BLaER1 (cell line): ENCODE results near the gene TBC1D22A.

Experiments used
- H3K27ac ChIP-seq: shearing (Covaris generic); formaldehyde crosslinking; 2 replicates; pipeline ENCODE4 v1.8.1; 2022
- H3K27me3 ChIP-seq: shearing (Covaris generic); formaldehyde crosslinking; 2 replicates; pipeline ENCODE4 v1.8.1; 2022
- H3K36me3 ChIP-seq: shearing (Covaris generic); formaldehyde crosslinking; 2 replicates; pipeline ENCODE4 v1.8.1; 2022
- H3K4me1 ChIP-seq: shearing (Covaris generic); formaldehyde crosslinking; 2 replicates; pipeline ENCODE4 v1.8.1; 2022
- H3K4me2 ChIP-seq: shearing (Covaris generic); formaldehyde crosslinking; 2 replicates; pipeline ENCODE4 v1.8.1; 2022
- H3K4me3 ChIP-seq: shearing (Covaris generic); formaldehyde crosslinking; 2 replicates; pipeline ENCODE4 v1.8.1; 2022
- H3K9ac ChIP-seq: shearing (Covaris generic); formaldehyde crosslinking; 2 replicates; pipeline ENCODE4 v1.8.1; 2022
- H3K9me3 ChIP-seq: shearing (Covaris generic); formaldehyde crosslinking; 2 replicates; pipeline ENCODE4 v1.8.1; 2022
- H4K20me1 ChIP-seq: shearing (Covaris generic); formaldehyde crosslinking; 2 replicates; pipeline ENCODE4 v1.8.1; 2022
- Cebpa-rat ChIP-seq: shearing (Covaris generic); IDR thresholded peaks from 2 replicates; pipeline ENCODE4 v1.8.1; 2022

The TBC1D22A gene

DNA sequence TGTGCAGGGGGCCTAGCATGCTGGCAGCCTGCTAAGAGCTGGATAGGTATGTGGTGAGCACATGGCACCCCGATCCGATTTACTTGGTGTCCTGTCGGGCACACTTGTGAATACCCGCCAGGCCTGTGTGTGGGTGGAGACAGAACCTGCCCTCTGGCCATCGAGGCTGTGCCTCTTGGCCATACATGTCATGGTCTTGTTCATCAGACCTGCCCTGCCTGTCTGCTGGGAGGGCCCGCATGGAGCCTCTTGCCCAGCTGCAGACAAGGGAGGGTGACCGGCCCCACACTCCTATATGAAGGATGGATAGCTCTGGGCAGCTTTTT lies 310.2 kb downstream of the TBC1D22A start:
- Histone ChIP-seq H3K4me3 (no peak overlapping the region), H3K27me3 (no peaks in the 10 kb centered on the region), H3K9ac (no peak overlapping the region), H3K9me3 (peaks cover 43% of the 10 kb centered on the region), H3K36me3 (peaks cover 47% of the 10 kb centered on the region), H4K20me1 (peaks cover 30% of the 10 kb centered on the region), H3K27ac (no peak overlapping the region), H3K4me2 (no peak overlapping the region), H3K4me1 (peaks cover 9% of the 10 kb centered on the region)
- no peak for TF ChIP-seq Cebpa-rat

DNA sequence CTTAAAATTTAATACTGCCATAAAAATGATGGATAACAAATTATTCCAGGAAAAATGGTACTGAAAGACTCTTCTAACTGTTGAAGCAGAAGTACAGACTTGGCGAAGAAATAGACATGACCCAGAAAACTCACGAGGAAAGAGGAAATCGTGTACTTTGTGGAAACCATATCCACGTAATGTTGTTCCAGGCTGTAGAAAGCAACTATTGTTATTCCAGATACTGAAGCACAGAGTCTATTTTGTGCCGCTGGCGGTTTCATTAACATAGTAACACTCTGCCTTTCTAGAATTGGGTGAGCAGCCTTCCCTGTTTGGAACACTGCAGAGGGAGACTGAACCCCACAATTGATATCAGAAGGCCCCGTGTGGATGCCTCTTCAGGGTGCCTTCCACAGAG lies 310.6 kb downstream of the TBC1D22A start:
- H3K9ac ChIP-seq: no peak overlapping the region
- no peak overlapping the region for H3K4me2 ChIP-seq
- H3K27me3 ChIP-seq: no peaks in the 10 kb centered on the region
- peaks cover 48% of the 10 kb centered on the region for H3K9me3 ChIP-seq
- TF ChIP-seq Cebpa-rat: no peak
- H3K4me3 ChIP-seq: no peak overlapping the region
- H3K27ac ChIP-seq: no peak overlapping the region
- peaks cover 51% of the 10 kb centered on the region for H3K36me3 ChIP-seq
- H3K4me1 ChIP-seq: peaks cover 4% of the 10 kb centered on the region
- H4K20me1 ChIP-seq: peaks cover 25% of the 10 kb centered on the region

GRCh38 chr22:47074105-47074504 lies 311.7 kb downstream of the TBC1D22A start:
- no peaks in the 10 kb centered on the region for H3K27me3 ChIP-seq
- H3K9ac ChIP-seq: no peak overlapping the region
- no peak overlapping the region for H3K27ac ChIP-seq
- peaks cover 58% of the 10 kb centered on the region for H3K9me3 ChIP-seq
- no peak overlapping the region for H3K4me2 ChIP-seq
- peaks cover 24% of the 10 kb centered on the region for H4K20me1 ChIP-seq
- no peak for TF ChIP-seq Cebpa-rat
- peaks cover 61% of the 10 kb centered on the region for H3K36me3 ChIP-seq
- H3K4me3 ChIP-seq: no peak overlapping the region
- no peaks in the 10 kb centered on the region for H3K4me1 ChIP-seq

GRCh38 chr22:47075568-47075967 lies 313.1 kb downstream of the TBC1D22A start:
- Histone ChIP-seq H3K4me1 (no peaks in the 10 kb centered on the region), H3K27me3 (no peaks in the 10 kb centered on the region), H3K9me3 (peaks cover 72% of the 10 kb centered on the region), H3K27ac (no peak overlapping the region), H3K4me2 (no peak overlapping the region), H3K9ac (no peak overlapping the region), H3K36me3 (peaks cover 64% of the 10 kb centered on the region), H3K4me3 (no peak overlapping the region), H4K20me1 (peaks cover 23% of the 10 kb centered on the region)
- no peak for TF ChIP-seq Cebpa-rat

GRCh38 chr22:47076758-47077157 lies 314.3 kb downstream of the TBC1D22A start:
- peaks cover 64% of the 10 kb centered on the region for H3K36me3 ChIP-seq
- TF ChIP-seq Cebpa-rat: no peak
- peaks cover 9% of the 10 kb centered on the region; the same call in 1 of the 2 replicates for H3K4me1 ChIP-seq

GRCh38 chr22:47080100-47080499 lies 317.6 kb downstream of the TBC1D22A start:
- TF ChIP-seq Cebpa-rat: no peak
- H3K27ac ChIP-seq: no peak overlapping the region
- H3K9ac ChIP-seq: no peak overlapping the region
- H3K27me3 ChIP-seq: no peaks in the 10 kb centered on the region
- peaks cover 10% of the 10 kb centered on the region; the same call in 1 of the 2 replicates for H3K4me1 ChIP-seq
- H3K4me2 ChIP-seq: no peak overlapping the region
- peaks cover 59% of the 10 kb centered on the region for H3K9me3 ChIP-seq
- H3K4me3 ChIP-seq: no peak overlapping the region
- no peaks in the 10 kb centered on the region for H4K20me1 ChIP-seq
- H3K36me3 ChIP-seq: peaks cover 49% of the 10 kb centered on the region

More at GRCh38 chr22:47076758-47077157, 314.3 kb downstream of the TBC1D22A start:
- H3K27me3 ChIP-seq: no peaks in the 10 kb centered on the region
- peaks cover 76% of the 10 kb centered on the region for H3K9me3 ChIP-seq
- H3K9ac ChIP-seq: no peak overlapping the region
- no peak overlapping the region for H3K27ac ChIP-seq
- peaks cover 11% of the 10 kb centered on the region for H4K20me1 ChIP-seq
- H3K4me3 ChIP-seq: no peak overlapping the region
- H3K4me2 ChIP-seq: no peak overlapping the region

- no peak for TF ChIP-seq Cebpa-rat
- Histone ChIP-seq H3K27ac (no peak overlapping the region), H3K4me3 (no peak overlapping the region), H3K27me3 (no peaks in the 10 kb centered on the region), H3K9me3 (peaks cover 37% of the 10 kb centered on the region), H3K9ac (no peak overlapping the region), H3K4me1 (peaks cover 10% of the 10 kb centered on the region; the same call in 1 of the 2 replicates), H3K36me3 (peaks cover 34% of the 10 kb centered on the region), H3K4me2 (no peak overlapping the region), H4K20me1 (no peaks in the 10 kb centered on the region)
Observed at GRCh38 chr22:47082505-47082904, 320.1 kb downstream of the TBC1D22A start.

GRCh38 chr22:47083379-47083986 lies 321.0 kb downstream of the TBC1D22A start:
- Histone ChIP-seq H3K4me1 (peaks cover 10% of the 10 kb centered on the region; the same call in 1 of the 2 replicates), H3K27ac (no peak overlapping the region), H3K36me3 (peaks cover 25% of the 10 kb centered on the region), H3K9ac (no peak overlapping the region), H3K4me3 (no peak overlapping the region), H3K9me3 (peaks cover 27% of the 10 kb centered on the region), H3K27me3 (no peaks in the 10 kb centered on the region), H4K20me1 (no peaks in the 10 kb centered on the region), H3K4me2 (no peak overlapping the region)
- TF ChIP-seq Cebpa-rat: no peak

- Histone ChIP-seq H3K4me1 (peaks cover 10% of the 10 kb centered on the region; the same call in 1 of the 2 replicates), H3K36me3 (peaks cover 18% of the 10 kb centered on the region; the same call in 1 of the 2 replicates), H3K27ac (no peak overlapping the region), H4K20me1 (no peaks in the 10 kb centered on the region), H3K9ac (no peak overlapping the region), H3K4me3 (no peak overlapping the region), H3K27me3 (no peaks in the 10 kb centered on the region), H3K9me3 (peaks cover 20% of the 10 kb centered on the region), H3K4me2 (no peak overlapping the region)
- TF ChIP-seq Cebpa-rat: no peak
Observed at GRCh38 chr22:47084226-47084625, 321.8 kb downstream of the TBC1D22A start.

- Histone ChIP-seq H3K27me3 (no peaks in the 10 kb centered on the region), H3K4me2 (no peak overlapping the region), H3K4me3 (no peak overlapping the region), H4K20me1 (no peaks in the 10 kb centered on the region; the same call in 1 of the 2 replicates), H3K9me3 (peaks cover 12% of the 10 kb centered on the region), H3K27ac (no peak overlapping the region), H3K9ac (no peak overlapping the region), H3K36me3 (peaks cover 25% of the 10 kb centered on the region), H3K4me1 (0 out of 2 replicates have a peak, but pooled peaks cover 1% of the 10 kb centered on the region)
- no peak for TF ChIP-seq Cebpa-rat
Observed at GRCh38 chr22:47086596-47087248, 324.3 kb downstream of the TBC1D22A start.
